ENCODE measurements around the gene OLIG2. TPM values are rescaled to one million over a fixed set of nuclear protein-coding genes. Genes with fewer than 3 reads are reported as not detected.

The OLIG2 gene
- total RNA-seq, 4 donors from 2014 or later: not detected

GRCh38 chr21:32979598-32980268, 46.0 kb upstream of the OLIG2 start:
- no peaks in the 10 kb centered on the region for H3K36me3 ChIP-seq
- H3K4me3 ChIP-seq: no peak overlapping the region
- H3K9me3 ChIP-seq: no peaks in the 10 kb centered on the region
- WGBS: 78% methylated on average over 2 of the region's 2 CpGs
- H3K4me1 ChIP-seq: no peaks in the 10 kb centered on the region
- peaks cover 52% of the 10 kb centered on the region for H3K27me3 ChIP-seq
- TF ChIP-seq, protein P1, sequence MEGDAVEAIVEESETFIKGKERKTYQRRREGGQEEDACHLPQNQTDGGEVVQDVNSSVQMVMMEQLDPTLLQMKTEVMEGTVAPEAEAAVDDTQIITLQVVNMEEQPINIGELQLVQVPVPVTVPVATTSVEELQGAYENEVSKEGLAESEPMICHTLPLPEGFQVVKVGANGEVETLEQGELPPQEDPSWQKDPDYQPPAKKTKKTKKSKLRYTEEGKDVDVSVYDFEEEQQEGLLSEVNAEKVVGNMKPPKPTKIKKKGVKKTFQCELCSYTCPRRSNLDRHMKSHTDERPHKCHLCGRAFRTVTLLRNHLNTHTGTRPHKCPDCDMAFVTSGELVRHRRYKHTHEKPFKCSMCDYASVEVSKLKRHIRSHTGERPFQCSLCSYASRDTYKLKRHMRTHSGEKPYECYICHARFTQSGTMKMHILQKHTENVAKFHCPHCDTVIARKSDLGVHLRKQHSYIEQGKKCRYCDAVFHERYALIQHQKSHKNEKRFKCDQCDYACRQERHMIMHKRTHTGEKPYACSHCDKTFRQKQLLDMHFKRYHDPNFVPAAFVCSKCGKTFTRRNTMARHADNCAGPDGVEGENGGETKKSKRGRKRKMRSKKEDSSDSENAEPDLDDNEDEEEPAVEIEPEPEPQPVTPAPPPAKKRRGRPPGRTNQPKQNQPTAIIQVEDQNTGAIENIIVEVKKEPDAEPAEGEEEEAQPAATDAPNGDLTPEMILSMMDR (IDR thresholded peaks at IDR 0.05): no peak
- TF ChIP-seq POLR2AphosphoS5 (IDR thresholded peaks at IDR 0.05): no peak
- no peak for TF ChIP-seq EP300 (IDR thresholded peaks at IDR 0.05)
- TF ChIP-seq POLR2A (IDR thresholded peaks at IDR 0.05): no peak
- DNase-seq (ENCODE audit: low spot score in 2 of 2): no peak
- H3K27ac ChIP-seq: no peak overlapping the region

DNA sequence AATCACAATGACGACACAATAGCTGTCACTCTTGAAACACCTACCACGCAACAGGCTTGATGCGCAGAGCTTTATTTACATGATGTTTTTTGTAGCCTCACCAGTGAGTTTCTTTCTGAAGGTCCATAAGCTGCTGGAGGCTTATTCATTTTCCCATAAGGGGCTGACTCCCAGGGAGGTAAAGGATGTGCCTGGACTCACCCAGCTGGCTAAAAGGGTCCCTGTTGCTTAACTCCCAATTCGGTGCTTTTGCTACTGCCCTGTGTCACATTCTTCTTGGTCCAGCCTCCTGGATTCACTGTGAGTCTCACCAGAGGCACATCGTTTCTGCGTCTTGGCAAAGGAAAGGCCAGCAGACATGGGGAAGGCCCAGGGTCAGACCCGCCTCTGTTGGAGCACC, 44.6 kb upstream of the OLIG2 start:
- no peak for TF ChIP-seq EP300 (IDR thresholded peaks at IDR 0.05)
- Histone ChIP-seq H3K27ac (no peak overlapping the region), H3K9me3 (no peaks in the 10 kb centered on the region), H3K4me3 (no peak overlapping the region), H3K36me3 (no peaks in the 10 kb centered on the region), H3K4me1 (no peaks in the 10 kb centered on the region), H3K27me3 (peaks cover 45% of the 10 kb centered on the region)
- 83% methylated on average over 7 of the region's 7 CpGs for WGBS
- no peak for DNase-seq (ENCODE audit: low spot score in 2 of 2)

DNA sequence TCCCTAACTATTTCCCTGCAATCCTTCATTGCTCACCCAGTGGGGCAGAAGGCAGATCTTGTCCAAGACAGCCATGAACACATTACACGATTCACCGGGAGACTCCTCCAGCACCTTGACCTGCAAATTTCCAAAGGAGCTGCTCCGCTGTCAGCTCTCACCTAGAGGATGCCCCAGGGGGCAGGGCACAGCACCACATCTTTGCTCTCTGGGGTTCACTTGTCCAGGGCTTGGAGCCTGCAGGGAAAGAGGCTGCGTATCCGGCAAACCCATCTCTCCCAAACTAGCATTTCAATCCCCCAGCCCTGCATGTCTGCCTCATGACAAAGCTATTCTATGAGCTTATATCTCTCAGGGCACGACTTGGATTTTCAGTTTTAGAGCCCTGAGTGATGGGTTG, 35.1 kb upstream of the OLIG2 start:
- Histone ChIP-seq H3K4me1 (no peaks in the 10 kb centered on the region), H3K27me3 (peaks cover 37% of the 10 kb centered on the region), H3K27ac (no peak overlapping the region), H3K36me3 (no peaks in the 10 kb centered on the region), H3K4me3 (no peak overlapping the region), H3K9me3 (no peaks in the 10 kb centered on the region)
- TF ChIP-seq, protein P1 (IDR thresholded peaks at IDR 0.05): no peak
- no peak for TF ChIP-seq POLR2A (IDR thresholded peaks at IDR 0.05)
- no peak for TF ChIP-seq EP300 (IDR thresholded peaks at IDR 0.05)
- no peak for TF ChIP-seq POLR2AphosphoS5 (IDR thresholded peaks at IDR 0.05)
- no peak for DNase-seq (ENCODE audit: low spot score in 2 of 2)
- 63% methylated on average over 6 of the region's 6 CpGs for WGBS

- peaks cover 37% of the 10 kb centered on the region for H3K27me3 ChIP-seq
- H3K4me1 ChIP-seq: no peaks in the 10 kb centered on the region
- no peak for TF ChIP-seq POLR2AphosphoS5 (IDR thresholded peaks at IDR 0.05)
- no peak for TF ChIP-seq POLR2A (IDR thresholded peaks at IDR 0.05)
- TF ChIP-seq, protein P1 (IDR thresholded peaks at IDR 0.05): no peak
- no peak for TF ChIP-seq EP300 (IDR thresholded peaks at IDR 0.05)
- no peaks in the 10 kb centered on the region for H3K36me3 ChIP-seq
- H3K4me3 ChIP-seq: no peak overlapping the region
- WGBS: 41% methylated on average over 8 of the region's 8 CpGs
- no peaks in the 10 kb centered on the region for H3K9me3 ChIP-seq
- DNase-seq (ENCODE audit: low spot score in 2 of 2): no peak
- H3K27ac ChIP-seq: no peak overlapping the region
Measured at GRCh38 chr21:32991361-32991760, 34.4 kb upstream of the OLIG2 start.

DNA sequence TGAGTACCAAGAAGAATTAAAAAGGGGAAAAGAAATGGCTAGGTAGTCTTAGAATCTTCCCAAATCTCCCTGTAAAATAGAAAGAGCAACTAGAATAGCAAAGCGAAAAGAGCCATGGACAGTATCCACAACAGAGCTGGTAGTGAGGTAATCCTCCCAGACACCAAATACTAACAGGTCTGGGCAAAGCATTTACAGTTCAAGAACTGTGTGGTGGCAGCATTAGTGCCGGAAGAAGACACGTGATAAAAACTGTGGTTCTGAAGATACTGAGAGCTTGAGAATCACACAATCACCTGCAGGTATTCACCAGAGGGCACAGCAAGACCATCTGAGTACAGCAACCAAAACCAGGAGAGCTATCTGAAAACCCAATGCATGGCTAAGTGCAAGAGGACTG, 31.8 kb upstream of the OLIG2 start:
- no peak overlapping the region for H3K4me3 ChIP-seq
- WGBS: 56% methylated on average over 3 of the region's 3 CpGs
- DNase-seq (ENCODE audit: low spot score in 2 of 2): no peak
- TF ChIP-seq, protein P1 (IDR thresholded peaks at IDR 0.05): no peak
- TF ChIP-seq EP300 (IDR thresholded peaks at IDR 0.05) (no peak), POLR2A (IDR thresholded peaks at IDR 0.05) (no peak), POLR2AphosphoS5 (IDR thresholded peaks at IDR 0.05) (no peak)
- peaks cover 34% of the 10 kb centered on the region for H3K27me3 ChIP-seq
- H3K36me3 ChIP-seq: no peaks in the 10 kb centered on the region
- H3K4me1 ChIP-seq: no peaks in the 10 kb centered on the region
- H3K27ac ChIP-seq: no peak overlapping the region
- no peaks in the 10 kb centered on the region for H3K9me3 ChIP-seq

GRCh38 chr21:32994305-32994704, 31.4 kb upstream of the OLIG2 start:
- H3K4me3 ChIP-seq: no peak overlapping the region
- H3K27ac ChIP-seq: no peak overlapping the region
- no peak for DNase-seq (ENCODE audit: low spot score in 2 of 2)
- no peak for TF ChIP-seq EP300 (IDR thresholded peaks at IDR 0.05)
- TF ChIP-seq, protein P1 (IDR thresholded peaks at IDR 0.05): no peak
- no peak for TF ChIP-seq POLR2AphosphoS5 (IDR thresholded peaks at IDR 0.05)
- no peak for TF ChIP-seq POLR2A (IDR thresholded peaks at IDR 0.05)
- WGBS: 55% methylated on average over 3 of the region's 3 CpGs
- H3K27me3 ChIP-seq: peaks cover 30% of the 10 kb centered on the region
- no peaks in the 10 kb centered on the region for H3K9me3 ChIP-seq
- no peaks in the 10 kb centered on the region for H3K36me3 ChIP-seq
- no peaks in the 10 kb centered on the region for H3K4me1 ChIP-seq
